Measurements from ENCODE around the gene CYBC1. TPM values are rescaled to one million over a fixed set of nuclear protein-coding genes. Genes with fewer than 3 reads are reported as not detected.

Gene CYBC1
- total and polyA plus RNA-seq, 2 of the 4 experiments (the other 2 are of a cell fraction), result 75.1 to 76.7 TPM

GRCh38 chr17:82400830-82401229 is 49.7 kb downstream of the CYBC1 start:
- H3K4me2 ChIP-seq (ENCODE audit: low read depth, low read length), result no peak overlapping the region
- no peak overlapping the region for H2BK5ac ChIP-seq (ENCODE audit: low read depth, low read length, poor library complexity, severe bottlenecking)
- no peak overlapping the region for H4K8ac ChIP-seq (ENCODE audit: low read depth in 2 of 2, low read length in 2 of 2)
- BruUV-seq (replicated peaks), result no TSS peak
- H3K23ac ChIP-seq (ENCODE audit: low read depth, low read length), result no peak overlapping the region
- no peak overlapping the region for H2AK5ac ChIP-seq (ENCODE audit: low read depth, low read length)
- no peak overlapping the region for H3K56ac ChIP-seq (ENCODE audit: extremely low read depth, insufficient read depth, low read length)
- H3K79me1 ChIP-seq (ENCODE audit: low read depth in 1 of 2, low read length in 2 of 2), result no peaks in the 10 kb centered on the region
- peaks cover 7% of the 10 kb centered on the region for H4K20me1 ChIP-seq (ENCODE audit: insufficient read depth, low read length)
- 100% methylated on average over 4 of the region's 19 CpGs; no CpG with 5 or more reads in 1 of the 2 experiments for WGBS, 2 experiments (ENCODE audit: extremely low coverage in 2 of 2, insufficient read length in 1 of 2)
- DNase-seq (no peak), ATAC-seq (ENCODE audit: low read depth) (no peak)
- dilution Hi-C loops (cut with HindIII; ENCODE audit: low sequenced_read_pairs, unreplicated experiment) (no loop called here), intact Hi-C loops (cut with micrococcal nuclease) (no loop called here), in situ Hi-C loops (cut with MboI; ENCODE audit: low sequenced_read_pairs) (no loop called here)
- no peak overlapping the region for H3K4ac ChIP-seq (ENCODE audit: low read depth, low read length)
- no peaks in the 10 kb centered on the region for H3K9me1 ChIP-seq (ENCODE audit: insufficient read depth, low read length)
- no peak for TF ChIP-seq CTCF (conservative IDR thresholded peaks at IDR 0.05; ENCODE audit: low read depth, low read length)
- TF ChIP-seq ELK1 (IDR thresholded peaks at IDR 0.05; ENCODE audit: borderline replicate concordance, low read depth, low read length), result no peak
- TF ChIP-seq RCOR1 (IDR thresholded peaks at IDR 0.05; ENCODE audit: insufficient replicate concordance, low read length), result no peak
- no peak for TF ChIP-seq CHD1 (IDR thresholded peaks at IDR 0.05; ENCODE audit: low read depth, low read length)
- H2BK20ac ChIP-seq (ENCODE audit: low read depth, low read length), result no peak overlapping the region
- H3K4me3 ChIP-seq (ENCODE audit: insufficient read depth, low read depth, low read length), result no peak overlapping the region
- no peak overlapping the region for H3K14ac ChIP-seq (replicated peaks; ENCODE audit: low read depth, low read length)
- H2AK9ac ChIP-seq (replicated peaks; ENCODE audit: low read depth, low read length, poor library complexity), result no peak overlapping the region
- no peak overlapping the region for H3K27ac ChIP-seq (ENCODE audit: insufficient read depth, low read length)
- H2BK120ac ChIP-seq (ENCODE audit: low read depth, low read length), result no peak overlapping the region
- no peak overlapping the region for H4K5ac ChIP-seq (ENCODE audit: low read depth, low read length)
- ChIA-PET CTCF (no interaction called here), POLR2A (ENCODE audit: unreplicated experiment) (no interaction called here)
- no peak overlapping the region for H2BK15ac ChIP-seq (ENCODE audit: low read depth, low read length)
- no peak overlapping the region for H3K9ac ChIP-seq (ENCODE audit: low read depth, low read length)
- H3K4me1 ChIP-seq (ENCODE audit: control insufficient read depth, insufficient read depth, low read length), result peaks cover 12% of the 10 kb centered on the region
- no peak overlapping the region for H2AFZ ChIP-seq (replicated peaks; ENCODE audit: low read length, poor library complexity)
- no peaks in the 10 kb centered on the region for H3K9me3 ChIP-seq (ENCODE audit: control insufficient read depth, insufficient read depth, low read length)
- peaks cover 6% of the 10 kb centered on the region; the same call in 1 of the 2 replicates for H3K36me3 ChIP-seq (ENCODE audit: control insufficient read depth, insufficient read depth, low read length)
- H3K18ac ChIP-seq (ENCODE audit: low read depth, low read length), result no peak overlapping the region
- no peaks in the 10 kb centered on the region for H3K27me3 ChIP-seq (ENCODE audit: control insufficient read depth, insufficient read depth, low read length)
- H4K91ac ChIP-seq (ENCODE audit: insufficient read depth, low read depth, low read length), result no peak overlapping the region

Data from IMR-90 (cell line).